Esophagus squamous epithelium (tissue), 4 donors: Measurements from ENCODE around the gene SCOC.

Experiments
- POLR2A ChIP-seq, 4 donors: fragments of 450-650 bp; IDR thresholded peaks; one replicate each; pipeline ENCODE4 v1.6.1; 2017; ENCODE audit warnings: antibody characterized with exemption in 4 of 4, mild to moderate bottlenecking in 4 of 4, moderate library complexity in 3 of 4
- TF ChIP-seq, protein P1 (sequence below), 6 experiments: fragments of 450-650 bp in 4 of 6; fragments of 200-600 bp in 2 of 6; sonication (generic) in 2 of 6; IDR thresholded peaks; one replicate each; pipeline ENCODE4 v1.5.1; 2016 to 2019; ENCODE audit warnings: antibody characterized with exemption in 6 of 6, mild to moderate bottlenecking in 4 of 6, moderate library complexity in 4 of 6

DNA sequence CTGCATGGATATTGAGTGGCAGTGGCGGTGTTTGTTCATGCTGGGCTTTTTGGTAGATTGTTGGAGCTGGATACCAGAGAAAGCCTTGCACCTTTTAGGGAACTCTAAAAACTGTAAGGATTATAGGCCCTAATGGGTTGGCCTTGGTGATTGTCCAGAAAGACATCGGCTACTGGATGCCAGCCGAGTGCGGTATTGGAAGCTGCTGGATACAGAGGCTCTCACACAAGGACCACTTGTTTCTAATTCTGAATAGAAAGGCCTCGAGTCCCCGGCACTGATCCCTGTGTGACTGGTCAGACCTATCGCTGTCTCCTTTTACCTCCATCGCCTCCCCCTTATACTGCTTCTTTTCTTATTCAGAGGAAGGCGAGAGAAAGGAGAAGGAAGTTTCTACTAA lies 27.3 kb upstream of the SCOC start:
- TF ChIP-seq, protein P1, sequence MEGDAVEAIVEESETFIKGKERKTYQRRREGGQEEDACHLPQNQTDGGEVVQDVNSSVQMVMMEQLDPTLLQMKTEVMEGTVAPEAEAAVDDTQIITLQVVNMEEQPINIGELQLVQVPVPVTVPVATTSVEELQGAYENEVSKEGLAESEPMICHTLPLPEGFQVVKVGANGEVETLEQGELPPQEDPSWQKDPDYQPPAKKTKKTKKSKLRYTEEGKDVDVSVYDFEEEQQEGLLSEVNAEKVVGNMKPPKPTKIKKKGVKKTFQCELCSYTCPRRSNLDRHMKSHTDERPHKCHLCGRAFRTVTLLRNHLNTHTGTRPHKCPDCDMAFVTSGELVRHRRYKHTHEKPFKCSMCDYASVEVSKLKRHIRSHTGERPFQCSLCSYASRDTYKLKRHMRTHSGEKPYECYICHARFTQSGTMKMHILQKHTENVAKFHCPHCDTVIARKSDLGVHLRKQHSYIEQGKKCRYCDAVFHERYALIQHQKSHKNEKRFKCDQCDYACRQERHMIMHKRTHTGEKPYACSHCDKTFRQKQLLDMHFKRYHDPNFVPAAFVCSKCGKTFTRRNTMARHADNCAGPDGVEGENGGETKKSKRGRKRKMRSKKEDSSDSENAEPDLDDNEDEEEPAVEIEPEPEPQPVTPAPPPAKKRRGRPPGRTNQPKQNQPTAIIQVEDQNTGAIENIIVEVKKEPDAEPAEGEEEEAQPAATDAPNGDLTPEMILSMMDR (IDR thresholded peaks at IDR 0.05) = no peak
- no peak for TF ChIP-seq POLR2A (IDR thresholded peaks at IDR 0.05)
